ENCODE data around the gene TRIP13. TPM values are rescaled to one million over a fixed set of nuclear protein-coding genes. Genes with fewer than 3 reads are reported as not detected.
"Not testable (repeated sequence)": the region's sequence is repeated elsewhere in the genome, so short reads cannot be mapped to it uniquely, and the experiment has no call there.

The TRIP13 gene
- total and polyA plus RNA-seq, 3 donors from 2014 or later, result 34.3 to 71.6 (median 49.1) TPM

DNA sequence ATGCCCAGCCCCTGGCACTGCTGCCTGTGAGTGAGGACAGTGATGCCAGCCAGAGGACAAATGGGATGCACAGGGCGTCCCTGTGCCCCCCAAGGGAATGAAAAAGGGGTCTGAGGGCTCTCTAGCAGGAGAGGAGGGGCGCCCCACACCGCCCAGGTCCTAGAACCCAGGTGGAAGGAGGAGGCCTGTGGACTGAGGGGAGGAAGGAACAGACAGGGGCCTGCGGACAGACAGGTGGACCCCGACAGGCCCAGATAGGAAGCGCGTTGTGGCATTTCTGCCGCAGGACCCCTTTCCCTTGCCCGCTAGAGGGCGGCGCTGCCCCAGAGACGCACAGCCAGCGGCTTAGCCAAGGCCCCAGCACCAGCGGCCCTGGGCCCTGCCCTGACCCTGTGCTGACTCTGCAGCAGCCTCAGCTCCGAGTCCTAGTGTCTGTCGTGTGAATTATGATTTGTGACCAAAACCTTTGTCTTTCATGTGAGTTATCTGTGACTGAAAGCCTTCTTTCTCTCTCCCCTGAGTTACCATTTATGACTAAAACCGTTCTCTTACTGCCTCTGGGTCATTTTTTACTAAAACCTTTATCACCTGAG is 30.7 kb downstream of the TRIP13 start:
- DNase-seq, result peak; percentile 86
- no peaks in the 10 kb centered on the region for H3K36me3 ChIP-seq (ENCODE audit: low read depth, missing control alignments)
- peak; percentile 60 to 71 (median 63) for TF ChIP-seq CTCF (IDR thresholded peaks at IDR 0.05)
- TF ChIP-seq POLR2A (IDR thresholded peaks at IDR 0.05), result no peak
- H3K4me3 ChIP-seq, result no peak overlapping the region
- H3K27me3 ChIP-seq, result no peaks in the 10 kb centered on the region
- intact Hi-C loops (cut with DNase I; ENCODE audit: low total_unique reads), result no loop called here
- peaks cover 7% of the 10 kb centered on the region for H3K4me1 ChIP-seq
- no peak overlapping the region for H3K27ac ChIP-seq
- 41 to 63% methylated on average over 11 to 17 of the region's 17 CpGs for WGBS, 2 donors
- no peaks in the 10 kb centered on the region for H3K9me3 ChIP-seq

DNA sequence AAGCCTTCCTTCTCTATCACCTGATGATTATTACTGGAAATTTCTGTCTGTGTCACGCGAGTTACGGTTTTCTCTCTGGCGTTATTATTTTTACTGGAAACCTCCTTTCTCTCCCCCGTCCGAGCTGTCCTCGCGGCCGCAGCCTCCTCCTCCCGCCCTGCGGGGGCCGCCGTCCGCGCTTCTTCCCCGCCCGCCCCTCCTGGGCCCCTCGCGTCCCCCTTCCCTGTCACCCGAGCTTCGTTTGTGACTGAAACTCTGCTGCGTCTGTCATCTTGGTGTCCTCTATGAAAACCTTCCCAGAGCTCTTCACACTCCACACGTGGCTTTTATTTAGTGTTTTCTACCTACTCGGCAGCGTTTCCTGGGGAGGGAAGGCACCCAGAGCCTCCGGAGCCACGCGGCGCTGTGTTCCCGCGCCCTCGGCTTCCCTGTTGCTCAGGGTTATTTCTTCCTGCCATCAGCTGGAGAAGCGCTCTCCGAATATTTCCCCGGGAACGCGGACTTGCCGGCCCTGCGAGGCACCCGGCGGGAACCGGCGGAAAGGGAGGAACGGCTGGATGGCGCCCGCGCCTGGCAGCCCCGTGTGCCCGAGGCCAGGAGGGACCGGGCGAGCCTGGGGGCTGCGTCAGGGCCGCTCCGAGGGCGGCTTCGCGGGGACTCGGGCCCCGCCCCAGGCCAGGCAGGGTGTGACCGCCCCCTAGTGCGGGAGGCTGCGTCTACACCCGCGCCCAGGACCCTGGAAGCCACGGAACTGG is 33.9 kb downstream of the TRIP13 start:
- peak; percentile 51 for DNase-seq
- Histone ChIP-seq H3K36me3 (ENCODE audit: low read depth, missing control alignments) (no peaks in the 10 kb centered on the region), H3K27me3 (no peaks in the 10 kb centered on the region), H3K9me3 (no peaks in the 10 kb centered on the region), H3K4me1 (peaks cover 7% of the 10 kb centered on the region), H3K27ac (peak overlapping the region in 1 of 2 donors; percentile 21), H3K4me3 (peak overlapping the region; percentile 43 to 53)
- TF ChIP-seq CTCF (IDR thresholded peaks at IDR 0.05) (peak in 2 of 3 experiments; percentile 31), POLR2A (IDR thresholded peaks at IDR 0.05) (no peak)
- intact Hi-C loops (cut with DNase I; ENCODE audit: low total_unique reads), result no loop called here
- 3% methylated on average over 44 to 64 of the region's 65 CpGs for WGBS, 2 donors

DNA sequence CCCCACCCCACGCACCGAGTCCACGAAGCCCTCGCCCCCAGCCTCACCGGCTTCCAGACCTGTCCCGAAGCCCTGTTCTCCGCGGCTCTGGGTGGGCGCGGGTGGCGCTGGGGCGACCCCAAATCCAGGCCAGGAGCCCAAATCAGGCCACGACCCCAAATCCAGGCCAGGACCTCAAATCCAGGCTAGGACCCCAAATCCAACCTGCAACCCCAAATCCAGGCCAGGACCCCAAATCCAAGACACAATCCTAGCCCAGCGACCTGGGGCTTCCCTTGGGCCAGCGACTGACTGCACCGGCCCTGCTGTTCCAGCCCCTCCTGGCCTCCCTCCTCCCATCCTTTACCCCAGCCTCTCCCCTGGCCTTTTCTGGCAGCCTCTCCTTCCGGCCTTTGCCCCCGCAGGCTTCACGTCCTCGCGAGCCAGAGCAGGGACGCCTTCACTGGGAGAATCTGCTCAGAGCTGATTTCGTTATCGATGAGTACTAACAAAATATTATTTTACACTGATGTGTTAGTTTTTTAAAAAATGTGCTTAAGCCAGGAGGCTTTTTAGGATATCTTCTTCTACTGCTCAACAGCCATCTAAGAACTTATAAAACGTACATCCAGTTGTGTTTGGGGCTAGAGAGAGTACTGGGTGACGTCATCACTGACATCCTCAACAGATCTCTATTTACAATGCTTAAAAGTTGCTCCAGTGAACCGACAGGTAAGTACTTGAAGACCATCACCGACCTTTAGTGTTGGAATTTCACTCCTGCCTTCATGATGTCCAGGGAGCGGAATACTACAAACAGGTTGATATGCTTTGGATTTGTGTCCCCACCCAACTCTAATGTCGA is 34.7 kb downstream of the TRIP13 start:
- DNase-seq, result peak; percentile 16
- Histone ChIP-seq H3K9me3 (no peaks in the 10 kb centered on the region), H3K4me3 (peak overlapping the region; percentile 43 to 53), H3K4me1 (peaks cover 7% of the 10 kb centered on the region), H3K27me3 (no peaks in the 10 kb centered on the region), H3K27ac (no peak overlapping the region), H3K36me3 (ENCODE audit: low read depth, missing control alignments) (no peaks in the 10 kb centered on the region)
- TF ChIP-seq CTCF (IDR thresholded peaks at IDR 0.05) (peak in 1 of 3 experiments; percentile 17), POLR2A (IDR thresholded peaks at IDR 0.05) (no peak)
- intact Hi-C loops (cut with DNase I; ENCODE audit: low total_unique reads), result no loop called here
- WGBS, 2 donors, result 64 to 69% methylated on average over 17 to 30 of the region's 30 CpGs

DNA sequence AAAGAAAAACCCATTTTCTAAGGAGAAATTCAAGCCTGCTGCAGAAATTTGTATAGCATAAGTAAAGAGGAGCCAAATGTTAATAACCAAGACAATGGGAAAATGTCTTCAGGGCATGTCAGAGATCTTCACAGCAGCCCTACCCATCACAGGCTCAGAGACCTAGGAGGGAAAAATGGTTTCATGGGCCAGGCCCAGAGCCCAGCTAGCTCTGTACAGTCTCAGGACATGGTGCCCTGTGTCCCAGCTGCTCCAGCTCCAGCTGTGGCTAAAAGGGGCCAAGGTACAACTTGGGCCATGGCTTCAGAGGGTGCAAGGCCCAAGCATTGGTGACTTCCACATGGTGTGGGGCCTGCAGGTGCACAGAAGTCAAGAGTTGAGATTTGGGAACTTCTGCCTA is 36.5 kb downstream of the TRIP13 start:
- H3K27ac ChIP-seq; intact Hi-C loops (cut with DNase I; ENCODE audit: low total_unique reads); H3K36me3 ChIP-seq (ENCODE audit: low read depth, missing control alignments); H3K9me3 ChIP-seq; H3K4me3 ChIP-seq; H3K27me3 ChIP-seq; H3K4me1 ChIP-seq: not testable (repeated sequence)
- peak; percentile 6 for DNase-seq

GRCh38 chr5:929596-929995 is 36.9 kb downstream of the TRIP13 start:
- peak; percentile 6 for DNase-seq
- TF ChIP-seq POLR2A (IDR thresholded peaks at IDR 0.05) (no peak), CTCF (IDR thresholded peaks at IDR 0.05) (no peak)

More at GRCh38 chr5:929596-929995, 36.9 kb downstream of the TRIP13 start:
- Histone ChIP-seq H3K27me3 (no peaks in the 10 kb centered on the region), H3K27ac (no peak overlapping the region), H3K36me3 (ENCODE audit: low read depth, missing control alignments) (no peaks in the 10 kb centered on the region), H3K9me3 (no peaks in the 10 kb centered on the region), H3K4me3 (no peak overlapping the region), H3K4me1 (peaks cover 7% of the 10 kb centered on the region)
- intact Hi-C loops (cut with DNase I; ENCODE audit: low total_unique reads), result no loop called here

Data from testis (tissue), 3 donors.